ENCODE measurements around the gene GALT. TPM values are rescaled to one million over a fixed set of nuclear protein-coding genes. Genes with fewer than 3 reads are reported as not detected.

GALT gene
- total and polyA plus RNA-seq, 2 of the 4 experiments (the other 2 are of a cell fraction), result 15.8 to 34.6 TPM

DNA sequence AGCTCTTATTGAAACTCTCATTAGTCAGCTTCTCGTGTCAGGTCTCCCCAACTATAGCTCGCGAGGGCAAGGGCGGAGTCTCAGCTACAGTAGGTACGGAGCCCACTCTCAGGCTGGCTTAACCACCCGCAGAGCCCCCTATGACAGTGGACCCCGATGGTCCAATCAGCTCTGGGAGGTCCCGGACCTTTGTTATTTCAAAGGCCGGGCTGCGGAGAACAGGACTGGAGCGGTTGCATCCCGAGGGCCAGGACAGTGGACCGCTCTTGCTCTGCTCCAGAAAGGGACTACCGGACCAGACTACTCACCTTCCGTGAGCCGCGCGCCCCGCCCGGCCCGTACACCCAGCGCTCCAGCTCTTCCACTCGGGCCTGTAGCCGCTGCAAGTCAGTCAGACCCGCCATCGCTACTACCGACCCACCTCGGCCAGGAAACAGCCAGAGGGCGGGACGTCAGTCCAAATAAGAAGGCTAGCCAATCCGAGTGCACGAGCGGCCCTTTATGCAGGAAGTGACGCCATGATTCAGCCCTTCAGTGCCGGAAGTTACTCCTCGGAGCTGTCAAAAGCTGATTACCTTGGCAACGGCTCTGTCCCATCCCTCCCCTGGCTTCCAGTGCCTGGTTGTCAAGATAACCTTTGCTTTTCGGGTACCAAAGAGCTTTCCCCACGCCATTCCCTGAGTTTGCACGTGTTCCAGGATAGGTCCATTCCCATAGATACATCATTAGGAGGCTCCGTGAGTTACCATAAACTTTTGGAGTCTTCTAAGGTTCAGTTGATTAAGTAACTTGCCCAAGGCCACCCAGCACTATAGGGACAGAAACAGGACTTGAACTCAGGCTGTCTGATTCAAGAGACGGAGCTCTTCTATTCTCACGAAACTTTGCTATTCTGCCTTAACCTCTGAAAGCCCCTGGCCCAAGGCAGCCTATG is 26.1 kb upstream of the GALT start, which contains the start of gene DCTN3:
Gene DCTN3, minus strand, starts transcription at position 435 of the 934 bp plus-strand sequence. Its CDS starts 31 bp downstream, at position 404.
- Histone ChIP-seq H3K9me1 (ENCODE audit: insufficient read depth, low read length) (peaks cover 12% of the 10 kb centered on the region), H3K23ac (ENCODE audit: low read depth, low read length) (peak within 1 kb of the TSS; percentile 10), H3K4me1 (ENCODE audit: control insufficient read depth, insufficient read depth, low read length) (peaks cover 5% of the 10 kb centered on the region; the same call in 1 of the 2 replicates), H4K5ac (ENCODE audit: low read depth, low read length) (peak within 1 kb of the TSS; percentile 99), H2AFZ (replicated peaks; ENCODE audit: low read length, poor library complexity) (peak within 1 kb of the TSS; percentile 94), H3K27ac (ENCODE audit: insufficient read depth, low read length) (peak within 1 kb of the TSS; percentile 20; the same call in 1 of the 2 replicates), H3K9me3 (ENCODE audit: control insufficient read depth, insufficient read depth, low read length) (no peaks in the 10 kb centered on the region), H3K56ac (ENCODE audit: extremely low read depth, insufficient read depth, low read length) (peak within 1 kb of the TSS; percentile 12; the same call in 1 of the 2 replicates), H3K14ac (replicated peaks; ENCODE audit: low read depth, low read length) (peak within 1 kb of the TSS; percentile 84), H4K20me1 (ENCODE audit: insufficient read depth, low read length) (no peaks in the 10 kb centered on the region), H3K18ac (ENCODE audit: low read depth, low read length) (no peak within 1 kb of the TSS), H3K79me1 (ENCODE audit: low read depth in 1 of 2, low read length in 2 of 2) (peaks cover 8 to 14% of the 10 kb centered on the region in 2 experiments), H2BK120ac (ENCODE audit: low read depth, low read length) (no peak within 1 kb of the TSS), H2BK15ac (ENCODE audit: low read depth, low read length) (no peak within 1 kb of the TSS), H4K91ac (ENCODE audit: insufficient read depth, low read depth, low read length) (peak within 1 kb of the TSS; percentile 64; the same call in 1 of the 2 replicates), H2AK9ac (replicated peaks; ENCODE audit: low read depth, low read length, poor library complexity) (peak within 1 kb of the TSS; percentile 88), H2BK5ac (ENCODE audit: low read depth, low read length, poor library complexity, severe bottlenecking) (no peak within 1 kb of the TSS), H3K4me2 (ENCODE audit: low read depth, low read length) (peak within 1 kb of the TSS; percentile 99), H3K9ac (ENCODE audit: low read depth, low read length) (peak within 1 kb of the TSS; percentile 69), H4K8ac (ENCODE audit: low read depth in 2 of 2, low read length in 2 of 2) (peak within 1 kb of the TSS; percentile 80 to 96), H3K4me3 (ENCODE audit: insufficient read depth, low read depth, low read length) (peak within 1 kb of the TSS; percentile 67), H3K4ac (ENCODE audit: low read depth, low read length) (peak within 1 kb of the TSS; percentile 61), H2AK5ac (ENCODE audit: low read depth, low read length) (0 out of 2 replicates have a peak within 1 kb of the TSS, but pooled peaks have one; percentile 12), H2BK20ac (ENCODE audit: low read depth, low read length) (no peak within 1 kb of the TSS), H3K36me3 (ENCODE audit: control insufficient read depth, insufficient read depth, low read length) (peaks cover 17% of the 10 kb centered on the region), H3K27me3 (ENCODE audit: control insufficient read depth, insufficient read depth, low read length) (peaks cover 27% of the 10 kb centered on the region)
- POLR2A ChIA-PET (ENCODE audit: unreplicated experiment), result no interaction called here
- TF ChIP-seq, protein P1, sequence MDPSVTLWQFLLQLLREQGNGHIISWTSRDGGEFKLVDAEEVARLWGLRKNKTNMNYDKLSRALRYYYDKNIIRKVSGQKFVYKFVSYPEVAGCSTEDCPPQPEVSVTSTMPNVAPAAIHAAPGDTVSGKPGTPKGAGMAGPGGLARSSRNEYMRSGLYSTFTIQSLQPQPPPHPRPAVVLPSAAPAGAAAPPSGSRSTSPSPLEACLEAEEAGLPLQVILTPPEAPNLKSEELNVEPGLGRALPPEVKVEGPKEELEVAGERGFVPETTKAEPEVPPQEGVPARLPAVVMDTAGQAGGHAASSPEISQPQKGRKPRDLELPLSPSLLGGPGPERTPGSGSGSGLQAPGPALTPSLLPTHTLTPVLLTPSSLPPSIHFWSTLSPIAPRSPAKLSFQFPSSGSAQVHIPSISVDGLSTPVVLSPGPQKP (IDR thresholded peaks at IDR 0.05; ENCODE audit: borderline replicate concordance, low read depth, low read length), result no peak
- TF ChIP-seq MAZ (IDR thresholded peaks at IDR 0.05; ENCODE audit: borderline replicate concordance, low read depth, low read length), result peak; percentile 48; the same call in 1 of the 2 replicates
- no peak for TF ChIP-seq BHLHE40 (IDR thresholded peaks at IDR 0.05; ENCODE audit: low read depth, low read length)
- no peak for TF ChIP-seq CEBPB (IDR thresholded peaks at IDR 0.05; ENCODE audit: low read depth, low read length)
- TF ChIP-seq, protein P2, sequence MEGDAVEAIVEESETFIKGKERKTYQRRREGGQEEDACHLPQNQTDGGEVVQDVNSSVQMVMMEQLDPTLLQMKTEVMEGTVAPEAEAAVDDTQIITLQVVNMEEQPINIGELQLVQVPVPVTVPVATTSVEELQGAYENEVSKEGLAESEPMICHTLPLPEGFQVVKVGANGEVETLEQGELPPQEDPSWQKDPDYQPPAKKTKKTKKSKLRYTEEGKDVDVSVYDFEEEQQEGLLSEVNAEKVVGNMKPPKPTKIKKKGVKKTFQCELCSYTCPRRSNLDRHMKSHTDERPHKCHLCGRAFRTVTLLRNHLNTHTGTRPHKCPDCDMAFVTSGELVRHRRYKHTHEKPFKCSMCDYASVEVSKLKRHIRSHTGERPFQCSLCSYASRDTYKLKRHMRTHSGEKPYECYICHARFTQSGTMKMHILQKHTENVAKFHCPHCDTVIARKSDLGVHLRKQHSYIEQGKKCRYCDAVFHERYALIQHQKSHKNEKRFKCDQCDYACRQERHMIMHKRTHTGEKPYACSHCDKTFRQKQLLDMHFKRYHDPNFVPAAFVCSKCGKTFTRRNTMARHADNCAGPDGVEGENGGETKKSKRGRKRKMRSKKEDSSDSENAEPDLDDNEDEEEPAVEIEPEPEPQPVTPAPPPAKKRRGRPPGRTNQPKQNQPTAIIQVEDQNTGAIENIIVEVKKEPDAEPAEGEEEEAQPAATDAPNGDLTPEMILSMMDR (conservative IDR thresholded peaks at IDR 0.05; ENCODE audit: low read depth, low read length), result no peak
- TF ChIP-seq NFE2L2 (IDR thresholded peaks at IDR 0.05; ENCODE audit: low read depth, low read length), result no peak
- TF ChIP-seq, protein P3, sequence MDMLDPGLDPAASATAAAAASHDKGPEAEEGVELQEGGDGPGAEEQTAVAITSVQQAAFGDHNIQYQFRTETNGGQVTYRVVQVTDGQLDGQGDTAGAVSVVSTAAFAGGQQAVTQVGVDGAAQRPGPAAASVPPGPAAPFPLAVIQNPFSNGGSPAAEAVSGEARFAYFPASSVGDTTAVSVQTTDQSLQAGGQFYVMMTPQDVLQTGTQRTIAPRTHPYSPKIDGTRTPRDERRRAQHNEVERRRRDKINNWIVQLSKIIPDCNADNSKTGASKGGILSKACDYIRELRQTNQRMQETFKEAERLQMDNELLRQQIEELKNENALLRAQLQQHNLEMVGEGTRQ (IDR thresholded peaks at IDR 0.05; ENCODE audit: low read depth, low read length), result no peak
- TF ChIP-seq POLR2A (IDR thresholded peaks at IDR 0.05; ENCODE audit: low read depth, low read length), result peak; percentile 61; the same call in 1 of the 2 replicates
- peak; percentile 58; the same call in 1 of the 2 replicates for TF ChIP-seq MXI1 (IDR thresholded peaks at IDR 0.05; ENCODE audit: borderline replicate concordance, low read depth, low read length)
- dilution Hi-C loops (cut with HindIII; ENCODE audit: low sequenced_read_pairs, unreplicated experiment), result no loop called here
- CTCF ChIA-PET, result interaction anchor here (0.6 to 1.8 kb wide), 3 partner anchors 14 to 272 kb away, joined by 5 to 16 read pairs (median 5); no protein-coding TSS in a partner anchor
- BruUV-seq (replicated peaks), result no TSS peak
- WGBS, 2 experiments (ENCODE audit: extremely low coverage in 2 of 2, insufficient read length in 1 of 2), result 7% methylated on average over 22 of the region's 43 CpGs; no CpG with 5 or more reads in 1 of the 2 experiments
- in situ Hi-C loops (cut with MboI; ENCODE audit: low sequenced_read_pairs), result no loop called here
- peak; percentile 94 for DNase-seq
- intact Hi-C loops (cut with micrococcal nuclease), result no loop called here
- peak; percentile 99 for ATAC-seq (ENCODE audit: low read depth)
